NCI-H2081 treated with DMSO at 0.1 percent for 48 hours (cell line): ENCODE data around the gene CLIC3.

Source experiments
- DNase-seq: peaks from one replicate; lab custom pipeline; 2025; lab: John Stamatoyannopoulos, UW

CLIC3 gene

DNA sequence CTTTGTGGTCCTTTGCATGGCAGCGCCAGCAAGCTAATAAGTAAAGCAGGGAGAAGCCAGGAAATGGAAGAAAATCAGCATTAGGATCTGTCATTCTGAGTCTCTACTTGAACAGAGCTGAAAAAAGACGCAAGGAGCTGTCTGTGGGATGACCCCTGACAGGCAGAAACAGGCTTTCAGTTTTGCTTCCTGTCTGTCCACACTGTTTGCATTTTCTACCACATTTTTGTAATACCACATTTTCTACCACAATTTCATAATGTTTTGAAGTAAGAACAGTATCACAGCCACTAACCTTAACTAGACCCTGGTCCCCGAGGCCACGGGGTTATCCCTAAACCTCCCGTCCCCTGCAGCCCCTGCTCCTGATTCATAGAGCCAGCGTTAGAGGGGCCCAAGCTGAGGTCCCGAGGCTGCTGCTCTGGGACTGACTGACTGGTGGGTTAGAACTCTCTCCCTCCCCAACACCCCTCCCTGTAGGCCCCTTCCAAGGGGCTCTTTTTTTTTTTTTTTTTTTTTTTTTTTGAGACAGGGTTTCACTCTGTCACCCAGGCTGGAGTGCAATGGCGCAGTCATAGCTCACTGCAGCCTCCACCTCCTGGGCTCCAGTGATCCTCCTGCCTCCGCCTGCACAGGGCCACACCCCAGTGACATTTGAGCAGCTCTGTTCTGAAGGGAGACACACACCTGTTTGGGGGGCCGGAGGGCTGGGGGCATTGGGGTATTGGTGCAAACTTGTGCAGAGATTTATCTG is 4.0 kb upstream of the CLIC3 start:
- no peak for DNase-seq

DNA sequence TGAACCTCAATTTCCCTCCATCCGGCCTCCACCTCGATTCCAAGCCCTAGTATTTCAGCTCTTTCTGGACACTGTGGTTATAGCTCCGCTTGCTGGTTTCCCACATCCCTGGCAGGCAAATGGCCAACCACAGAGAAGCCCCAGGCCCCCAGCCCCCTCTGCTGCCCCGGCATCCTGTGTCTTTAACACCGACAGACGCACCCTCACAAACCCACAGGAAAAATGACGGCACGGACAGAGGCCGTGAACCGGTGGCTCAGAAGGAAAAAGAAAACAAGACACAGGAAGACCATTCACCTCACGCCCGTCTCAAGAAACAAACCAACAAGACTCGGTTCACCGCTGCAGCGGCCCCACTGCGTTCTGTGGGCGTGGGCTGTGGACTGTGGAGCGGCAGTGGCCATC is 1.5 kb upstream of the CLIC3 start:
- DNase-seq: no peak

DNA sequence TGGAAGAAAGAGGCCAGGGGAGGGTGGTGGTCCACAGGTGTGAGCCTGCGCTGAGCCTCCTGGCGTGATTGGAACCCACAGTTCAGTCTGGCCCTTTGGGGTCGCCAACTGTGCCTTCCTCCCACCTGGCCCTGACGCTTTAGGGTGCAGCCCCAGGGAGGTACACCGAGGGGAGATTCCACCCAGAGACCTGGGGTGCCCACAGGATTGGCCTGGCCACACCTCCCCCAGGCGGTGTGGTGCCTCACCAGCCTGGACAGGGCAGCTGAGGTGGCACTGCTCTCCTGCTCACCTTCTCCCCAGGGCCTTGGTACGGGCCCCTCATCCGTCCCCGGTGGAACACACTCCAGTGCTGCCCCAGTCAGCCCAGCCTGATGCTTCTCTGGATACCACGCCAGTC is 1.0 kb upstream of the CLIC3 start:
- no peak for DNase-seq

DNA sequence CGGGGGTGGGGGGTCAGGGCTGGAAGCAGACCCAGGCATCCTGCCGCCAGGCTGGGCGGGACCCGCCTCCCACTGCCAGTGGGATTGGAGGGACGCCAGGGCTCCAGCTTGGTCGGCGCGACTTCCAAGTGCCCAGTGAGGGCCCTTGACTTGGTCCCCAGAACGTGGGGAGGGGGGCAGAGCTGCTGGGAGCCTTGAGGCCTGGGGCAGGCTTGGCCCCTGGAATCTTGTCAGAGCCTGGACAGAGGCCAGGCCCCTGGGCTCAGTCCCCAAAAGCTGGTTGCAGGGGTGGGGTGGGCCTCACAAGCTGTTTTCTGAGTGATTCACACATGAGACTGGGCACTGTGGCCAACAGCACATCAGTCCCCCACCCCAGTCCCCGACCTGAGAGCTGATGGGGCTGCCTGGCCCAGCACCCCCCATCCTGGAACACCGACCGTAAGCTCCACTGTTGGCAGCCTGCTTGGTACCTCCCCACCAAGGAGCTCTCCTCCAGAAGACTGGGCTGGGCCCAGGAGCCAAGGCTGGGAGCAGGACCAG is 526 bp downstream of the CLIC3 start:
- no peak for DNase-seq

DNA sequence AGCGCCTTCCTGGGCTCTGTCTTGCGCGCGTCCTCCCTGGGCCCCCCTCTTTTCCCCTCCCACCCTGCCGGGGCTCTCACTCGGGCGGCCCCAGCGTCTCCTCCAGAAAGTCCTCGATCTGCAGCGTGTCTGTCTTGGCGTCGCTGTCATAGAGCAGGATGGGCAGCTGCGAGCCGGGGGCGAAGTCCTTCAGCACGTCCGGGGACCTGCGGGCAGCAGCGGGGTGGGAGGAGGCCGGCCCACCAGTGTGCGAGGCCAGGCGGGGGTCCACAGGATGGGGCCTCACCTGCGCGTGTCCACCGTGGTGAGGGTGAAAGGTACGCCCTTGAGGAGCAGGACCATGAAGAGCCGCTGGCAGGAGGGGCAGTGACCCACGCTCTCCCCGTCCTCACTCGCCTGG is 1.0 kb downstream of the CLIC3 start:
- DNase-seq: no peak

DNA sequence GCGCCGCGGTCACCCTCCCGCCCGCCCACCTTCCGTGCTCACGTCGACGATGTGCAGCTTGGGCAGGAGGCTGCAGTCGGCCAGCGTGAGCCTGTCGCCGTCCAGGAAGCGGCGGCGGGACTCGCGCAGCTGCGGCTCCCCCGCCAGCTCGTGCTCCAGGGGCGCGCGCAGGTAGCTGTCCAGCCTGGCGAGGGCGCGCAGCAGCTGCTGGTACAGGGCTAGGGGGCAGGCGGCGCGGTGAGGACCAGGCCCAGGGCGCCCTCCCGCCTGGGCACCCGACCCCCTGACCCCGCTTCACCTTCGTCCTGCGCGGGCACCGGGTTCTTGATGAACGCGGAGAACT is 1.5 kb downstream of the CLIC3 start:
- DNase-seq: no peak

DNA sequence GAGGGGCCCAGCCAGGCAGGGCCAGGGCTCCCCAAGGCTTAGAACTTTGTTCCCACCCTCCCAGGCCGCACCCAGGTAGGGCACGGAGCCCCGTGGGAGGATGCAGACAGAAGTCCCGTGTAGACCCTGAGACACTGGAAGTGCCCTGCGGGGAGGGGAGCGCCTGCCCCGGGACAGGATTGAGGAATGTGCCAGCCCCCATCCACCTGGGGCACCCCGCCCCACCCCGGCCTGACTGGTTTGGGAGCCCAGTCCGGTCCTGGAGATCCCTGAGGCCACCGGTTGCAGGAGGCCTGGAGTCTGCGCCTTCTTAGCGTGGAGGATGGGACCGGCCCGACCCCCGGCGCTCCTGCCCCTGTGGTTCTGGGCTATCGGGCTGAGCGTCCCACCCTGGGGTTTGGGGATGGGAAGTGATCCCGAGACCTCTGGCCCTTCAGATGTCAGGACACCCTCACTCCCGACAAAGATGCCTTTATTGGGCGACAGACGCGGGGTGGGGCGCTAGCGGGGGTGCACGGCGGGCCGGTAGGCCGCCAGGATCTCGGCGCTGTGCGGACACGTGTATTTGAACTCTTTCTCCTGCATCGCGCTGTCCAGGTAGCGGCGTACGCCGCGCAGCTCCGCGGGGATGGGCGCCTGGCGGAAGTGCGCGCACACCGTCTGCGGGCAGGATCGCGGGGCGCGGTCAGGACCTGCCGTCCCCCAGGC is 2.0 kb downstream of the CLIC3 start:
- DNase-seq: no peak

DNA sequence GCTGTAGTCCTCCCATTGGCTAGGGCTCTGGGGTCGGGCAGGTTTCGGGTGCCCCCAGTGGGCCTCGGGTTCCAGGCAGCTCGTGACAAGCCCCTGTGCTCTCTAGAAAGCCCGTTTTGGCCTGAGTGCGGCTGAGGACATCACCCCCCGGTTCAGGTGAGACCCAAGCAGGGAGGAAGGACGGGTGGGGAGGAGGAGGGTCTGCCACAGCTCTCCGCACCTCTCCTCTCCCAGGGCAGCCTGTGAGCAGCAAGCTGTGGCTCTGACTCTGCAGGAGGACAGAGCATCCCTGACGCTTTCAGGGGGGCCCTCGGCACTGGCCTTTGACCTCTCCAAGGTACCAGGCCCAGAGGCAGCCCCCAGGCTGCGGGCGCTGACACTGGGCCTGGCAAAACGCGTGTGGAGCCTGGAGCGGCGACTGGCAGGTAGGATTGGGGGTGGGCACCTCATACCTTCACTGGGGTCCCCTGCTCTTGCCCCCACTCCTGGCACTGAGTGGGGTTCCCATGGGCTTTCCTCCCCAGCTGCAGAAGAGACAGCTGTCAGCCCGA is 3.5 kb downstream of the CLIC3 start:
- no peak for DNase-seq

DNA sequence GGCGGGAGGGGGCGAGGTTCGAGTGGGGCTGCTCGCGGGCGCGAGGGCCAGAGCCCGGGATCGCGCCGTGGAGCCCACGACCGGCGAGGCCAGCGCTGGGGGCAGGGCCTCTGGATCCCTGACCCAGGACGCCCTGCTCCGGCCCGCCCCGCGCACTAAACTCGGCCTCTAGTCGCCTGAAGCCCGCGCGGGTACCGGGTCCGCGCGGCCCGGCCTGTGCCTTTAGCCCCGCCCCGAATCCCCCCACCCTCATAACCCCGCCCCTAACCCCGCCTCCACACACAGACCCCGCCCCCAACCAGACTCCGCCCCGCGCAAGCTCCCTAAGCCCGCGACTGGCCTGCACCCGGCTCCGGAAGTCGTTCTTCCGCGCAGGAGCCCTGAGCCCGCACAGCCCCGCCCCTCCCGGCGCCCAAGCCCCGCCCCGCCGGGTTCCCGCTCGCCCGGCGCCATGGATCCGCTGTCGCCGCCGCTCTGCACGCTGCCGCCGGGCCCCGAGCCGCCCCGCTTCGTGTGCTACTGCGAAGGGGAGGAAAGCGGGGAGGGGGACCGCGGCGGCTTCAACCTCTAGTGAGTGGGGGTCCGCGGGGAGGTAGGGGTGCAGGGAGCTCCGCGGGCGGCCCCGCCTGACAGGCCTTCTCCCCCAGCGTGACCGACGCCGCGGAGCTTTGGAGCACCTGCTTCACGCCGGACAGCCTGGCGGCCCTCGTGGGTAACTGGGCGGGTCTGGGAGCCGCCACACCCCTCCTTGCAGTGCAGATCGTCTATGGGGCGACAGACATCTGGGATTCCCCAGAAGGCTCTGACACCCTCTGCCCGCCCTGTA is 4.2 kb downstream of the CLIC3 start, which contains the start of gene PAXX:
TSS of gene PAXX (plus strand) at position 430 of the 826 bp plus-strand sequence. CDS start at position 452, 22 bp downstream.
- no peak for DNase-seq

DNA sequence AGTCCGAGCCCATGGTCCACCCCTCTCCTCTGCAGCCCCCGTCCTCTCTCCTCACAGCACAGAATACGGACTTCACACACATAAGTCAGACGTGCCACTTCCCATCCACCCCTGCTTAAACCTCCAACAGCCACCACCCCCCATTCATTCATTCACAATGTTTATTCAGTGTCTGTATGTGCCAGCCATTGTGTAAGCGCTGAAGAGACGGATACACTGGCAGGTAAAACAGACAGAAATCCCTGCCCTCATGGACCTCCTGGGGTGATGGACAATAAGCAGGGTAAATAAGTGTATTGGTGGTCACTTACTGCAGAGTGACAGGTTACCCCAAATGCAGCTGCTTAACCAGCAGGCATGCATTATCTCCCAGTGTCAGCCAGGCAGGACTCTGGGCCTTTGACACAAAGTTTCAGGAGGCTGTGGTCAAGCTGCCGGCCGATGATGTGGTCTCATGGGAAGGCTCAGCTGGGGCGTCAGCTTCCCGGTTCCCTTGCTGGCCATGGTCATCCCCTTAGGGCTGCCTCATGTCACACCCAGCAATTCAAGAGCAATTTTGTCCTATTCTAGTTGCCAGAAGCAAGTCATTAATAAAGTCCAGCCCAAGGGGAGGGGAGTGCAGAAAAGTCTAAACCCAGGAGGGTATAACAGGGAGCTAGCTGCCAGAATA is 6.0 kb downstream of the CLIC3 start:
- no peak for DNase-seq

DNA sequence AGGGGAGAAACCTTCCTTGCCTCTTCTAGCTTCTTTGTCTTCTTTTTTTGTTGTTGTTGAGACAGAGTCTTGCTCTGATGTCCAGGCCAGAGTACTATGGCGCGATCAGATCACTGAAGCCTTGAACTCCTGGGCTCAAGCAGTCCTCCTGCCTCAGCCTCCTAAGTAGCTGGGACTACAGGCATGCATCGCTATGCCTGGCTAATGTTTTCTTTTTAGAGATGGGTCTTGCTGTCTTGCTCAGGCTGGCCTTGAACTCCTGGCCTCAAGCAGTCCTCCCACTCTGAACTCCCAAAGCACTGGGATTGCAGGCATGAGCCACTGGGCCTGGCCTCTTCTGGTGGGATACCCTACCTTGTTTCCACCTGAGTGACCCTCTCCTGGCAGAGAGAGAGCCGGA is 7.5 kb downstream of the CLIC3 start:
- DNase-seq: no peak

DNA sequence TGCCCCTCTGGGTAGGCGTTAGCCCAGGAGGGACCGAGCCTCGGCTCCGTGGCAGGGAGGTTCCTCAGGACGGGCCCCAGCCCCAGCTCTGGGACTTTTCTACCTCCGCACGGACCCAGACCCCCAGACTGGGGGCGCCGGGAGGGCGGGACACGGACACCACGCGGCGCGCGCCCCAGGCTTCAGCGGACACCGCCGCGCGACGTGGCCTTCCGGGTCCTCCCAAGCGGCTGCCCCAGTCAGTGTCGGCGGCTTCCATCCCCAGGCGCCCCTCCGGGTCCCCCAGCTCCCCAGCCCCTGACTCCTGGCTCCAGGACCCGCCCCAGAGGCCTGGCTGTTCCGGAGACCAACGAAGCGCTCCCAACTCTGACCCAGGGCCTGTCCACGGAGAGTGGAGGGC is 10.5 kb downstream of the CLIC3 start:
- DNase-seq: no peak

DNA sequence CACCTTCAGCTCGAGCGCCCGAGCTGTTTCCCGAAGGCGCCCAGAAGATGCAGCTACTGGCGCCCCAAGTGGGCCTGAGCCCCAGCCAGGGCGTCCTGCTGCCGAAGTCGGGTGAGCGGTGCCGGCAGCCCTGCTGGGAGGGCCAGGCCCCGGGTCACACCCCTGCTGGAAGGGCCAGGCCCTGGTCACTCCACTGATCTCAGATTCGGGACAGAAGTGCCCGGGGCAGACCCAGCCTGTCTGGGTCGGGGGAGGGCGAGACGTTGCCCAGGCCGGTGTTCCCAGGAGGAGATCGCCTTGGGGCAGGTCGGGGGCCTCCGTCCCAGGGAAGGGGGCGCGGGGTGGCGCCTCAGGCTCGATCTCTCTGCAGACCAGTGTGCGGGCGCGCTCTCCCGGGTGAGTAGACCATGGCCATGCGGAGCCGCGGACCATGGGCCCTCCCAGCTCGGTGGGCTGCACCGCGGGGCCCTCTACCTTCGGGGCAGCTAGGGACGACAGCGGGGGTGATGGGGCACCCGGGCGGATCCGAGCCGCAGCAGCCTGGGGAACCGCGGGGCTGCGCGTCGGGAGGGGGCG is 11.3 kb downstream of the CLIC3 start:
- DNase-seq: no peak

DNA sequence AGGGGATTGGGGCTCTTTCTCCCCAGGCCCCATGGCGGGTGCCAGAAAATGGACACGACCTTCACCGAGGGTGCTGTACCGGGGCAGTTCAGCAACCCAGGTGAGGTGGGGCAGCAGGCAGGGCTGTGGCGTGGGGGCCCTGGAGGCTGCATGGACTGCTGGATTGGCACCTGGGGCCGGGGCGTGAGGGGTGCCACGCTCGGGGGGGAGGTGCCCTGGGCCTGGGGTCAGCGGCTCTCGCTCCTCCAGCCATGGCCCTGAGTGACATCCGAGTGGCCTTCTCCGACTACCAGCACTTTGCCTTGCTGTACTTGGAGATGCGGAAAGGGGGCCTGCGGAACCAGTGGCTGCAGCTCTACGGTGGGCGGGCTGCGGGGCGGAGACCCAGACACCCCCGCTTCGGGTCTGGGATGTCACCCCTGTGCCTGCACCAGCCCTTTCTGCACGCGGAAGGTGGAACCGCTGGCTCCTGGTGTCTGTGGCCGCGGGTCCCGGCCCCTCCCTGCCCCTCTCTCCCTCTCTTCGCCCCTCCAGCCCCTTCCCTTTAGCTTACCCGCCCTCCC is 11.8 kb downstream of the CLIC3 start:
- no peak for DNase-seq

DNA sequence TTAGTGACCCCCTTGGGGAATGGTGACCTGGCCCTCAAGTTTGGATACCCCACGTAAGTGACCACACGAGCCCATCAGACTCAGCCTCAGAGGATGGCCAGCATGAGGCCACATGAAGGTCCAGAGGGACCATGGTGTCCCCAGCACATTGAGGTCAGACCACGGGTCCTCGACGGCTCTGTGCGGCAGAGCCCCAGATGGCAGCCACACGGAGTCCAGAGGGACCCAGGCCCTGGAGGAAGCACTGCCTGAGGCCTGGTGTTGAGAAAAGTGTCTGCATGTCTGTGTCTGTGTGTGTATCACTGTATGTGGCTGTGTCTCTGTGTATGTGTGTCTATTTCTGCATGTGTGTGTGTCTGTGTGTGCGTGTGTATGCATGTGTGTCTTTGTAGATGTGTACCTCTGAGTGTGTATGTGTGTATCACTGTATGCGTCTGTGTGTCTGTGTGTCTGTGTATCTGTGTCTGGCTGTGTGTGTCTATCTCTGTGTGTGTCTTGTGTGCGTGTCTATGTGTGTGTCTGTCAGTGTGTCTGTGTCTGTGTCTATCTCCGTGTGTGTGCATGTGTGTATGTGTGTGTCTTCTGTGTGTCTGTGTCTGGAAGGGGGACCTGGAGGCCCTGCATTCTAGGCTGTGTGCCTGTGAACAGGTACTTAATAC is 12.6 kb downstream of the CLIC3 start:
- no peak for DNase-seq

DNA sequence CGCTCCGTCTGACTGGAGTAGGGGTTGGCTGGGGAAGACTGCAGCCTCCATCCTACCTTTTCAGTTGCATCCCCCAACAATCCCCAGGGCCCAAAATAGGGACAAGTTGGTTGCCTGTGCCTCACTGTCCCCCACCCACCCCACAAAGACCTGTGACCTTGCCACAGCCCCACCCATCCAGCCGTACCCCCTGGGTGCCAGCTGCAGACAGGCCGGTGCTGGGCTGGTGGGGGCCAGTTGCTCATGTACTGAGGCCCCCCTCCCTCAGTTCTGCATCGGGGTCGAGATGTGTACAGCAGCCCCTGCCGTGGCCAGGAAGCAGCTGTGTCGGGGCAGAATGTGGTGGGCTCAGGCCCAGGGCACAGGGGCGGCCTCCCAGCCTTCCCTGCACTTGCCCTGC is 13.2 kb downstream of the CLIC3 start:
- DNase-seq: no peak

DNA sequence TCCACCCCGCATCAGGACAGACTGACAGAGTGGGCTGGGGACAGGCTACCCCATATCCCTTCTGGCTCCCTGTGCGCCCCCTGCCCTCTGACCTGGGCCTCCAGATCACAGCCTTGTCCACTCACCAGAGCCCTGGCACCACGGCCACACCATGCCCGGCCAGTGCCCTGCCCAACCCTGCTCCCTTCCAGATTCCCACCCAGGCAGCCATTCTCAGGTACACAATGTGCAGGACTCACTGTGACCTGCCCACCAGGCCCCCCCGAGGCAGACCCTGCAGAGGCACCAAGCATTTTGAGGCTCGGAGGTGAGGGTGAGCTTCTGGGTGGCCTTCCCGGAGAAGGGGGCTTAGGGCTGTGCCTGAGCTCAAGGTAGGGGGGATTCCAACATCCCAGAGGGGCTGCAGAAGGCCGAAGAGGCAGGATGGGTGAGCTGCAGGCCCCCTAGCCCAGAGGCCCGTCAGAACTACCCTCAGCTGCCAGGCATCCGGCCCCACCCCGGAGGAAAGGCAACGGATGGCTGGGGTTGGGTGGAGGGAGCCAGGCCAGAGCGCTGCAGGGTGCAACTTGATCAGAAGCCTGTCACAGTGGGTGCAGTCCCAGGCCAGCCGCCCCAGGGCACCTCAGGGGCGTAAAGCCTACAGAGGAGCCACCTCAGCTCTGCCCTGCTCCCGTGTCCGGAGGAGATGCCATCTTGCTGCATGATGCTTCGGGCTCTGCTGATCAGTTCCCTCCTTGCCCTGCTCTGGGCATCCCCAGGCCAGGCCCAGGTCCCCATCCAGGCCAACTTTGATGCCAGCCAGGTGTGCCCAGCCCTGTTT is 13.9 kb downstream of the CLIC3 start, which contains the start of gene LCNL1:
TSS of gene LCNL1 (plus strand) at position 762 of the 820 bp plus-strand sequence. CDS start 594 bp downstream, outside the sequence.
- DNase-seq: no peak

DNA sequence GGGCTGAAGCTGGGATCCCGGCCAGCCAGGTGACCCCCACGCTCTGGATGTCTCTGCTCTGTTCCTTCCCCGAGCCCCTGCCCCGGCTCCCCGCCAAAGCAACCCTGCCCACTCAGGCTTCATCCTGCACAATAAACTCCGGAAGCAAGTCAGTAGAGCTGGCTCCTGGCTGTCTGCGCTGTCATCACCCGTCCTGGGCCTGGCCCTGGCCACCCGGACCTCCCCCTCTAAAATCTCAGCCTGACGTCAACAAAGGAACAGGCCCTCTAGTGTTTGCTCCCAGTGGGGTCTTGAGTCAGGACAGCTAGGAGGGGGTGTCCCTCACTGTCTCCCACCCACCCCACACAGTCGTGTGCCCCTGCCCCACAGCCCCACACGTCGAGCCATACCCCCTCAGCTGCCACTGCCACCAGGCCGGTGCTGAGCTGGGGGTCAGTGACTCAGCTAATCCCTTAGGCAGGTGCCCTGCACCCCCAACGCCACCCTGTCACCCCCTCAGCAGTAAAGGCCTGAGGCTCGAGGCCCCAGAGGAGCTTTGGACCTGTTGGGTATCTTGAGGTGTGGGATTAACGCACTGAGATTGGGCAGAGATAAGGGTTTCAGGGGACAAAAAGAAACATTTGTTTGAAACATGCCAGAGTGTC is 14.7 kb downstream of the CLIC3 start:
- DNase-seq: no peak
